OCI-LY7 (cell line): ENCODE measurements around the gene OGG1. TPM values are rescaled to one million over a fixed set of nuclear protein-coding genes. Genes with fewer than 3 reads are reported as not detected.

ENCODE experiments used
- BruUV-seq: library from RNA; stranded (reverse); fragments of 400-500 nt; replicated peaks from 2 replicates; lab custom pipeline; 2021; lab: Mats Ljungman, UMichigan
- CTCF ChIA-PET: fragments of 300-600 bp; sonication (Branson Sonifier 250); formaldehyde crosslinking; loops from one replicate; lab custom pipeline; 2022; ENCODE audit warnings: antibody characterized with exemption; ENCODE audit not compliant: unreplicated experiment; lab: Charles Lee
- POLR2A ChIA-PET: fragments of 300-600 bp; sonication (Branson Sonifier 250); formaldehyde crosslinking; loops from one replicate; lab custom pipeline; 2022; ENCODE audit warnings: antibody characterized with exemption; lab: Charles Lee
- DNase-seq: peaks from one replicate; pipeline ENCODE4 v3.0.0-alpha.2; 2015; ENCODE audit warnings: low spot score
- H2AFZ ChIP-seq: fragments of 200-600 bp; sonication (generic), shearing (Covaris generic); 2 replicates; pipeline ENCODE4 v1.6.1; 2014; ENCODE audit warnings: mild to moderate bottlenecking, antibody characterized with exemption, low read length, moderate library complexity
- H3K27ac ChIP-seq: fragments of 200-600 bp; sonication (generic); 2 replicates; pipeline ENCODE4 v1.5.1; 2014; ENCODE audit warnings: mixed run types, low read depth, mild to moderate bottlenecking, moderate library complexity, low read length, inconsistent platforms; ENCODE audit not compliant: poor library complexity, severe bottlenecking
- H3K36me3 ChIP-seq: fragments of 200-600 bp; sonication (generic); 2 replicates; pipeline ENCODE4 v1.6.1; 2014; ENCODE audit warnings: mild to moderate bottlenecking, antibody characterized with exemption, low read length, moderate library complexity, mixed read lengths; ENCODE audit not compliant: insufficient read depth
- H3K4me1 ChIP-seq: fragments of 200-600 bp; sonication (generic); 2 replicates; pipeline ENCODE4 v1.5.1; 2014; ENCODE audit warnings: mild to moderate bottlenecking, low read length; ENCODE audit not compliant: insufficient read depth, poor library complexity, severe bottlenecking
- H3K4me2 ChIP-seq: fragments of 200-600 bp; sonication (generic); 2 replicates; pipeline ENCODE4 v1.6.1; 2014; ENCODE audit warnings: mild to moderate bottlenecking, low read length
- H3K4me3 ChIP-seq: fragments of 200-600 bp; sonication (generic); 2 replicates; pipeline ENCODE4 v1.5.1; 2014; ENCODE audit warnings: mild to moderate bottlenecking, low read depth, low read length; ENCODE audit not compliant: poor library complexity, severe bottlenecking
- H3K79me2 ChIP-seq: fragments of 200-600 bp; sonication (generic); 2 replicates; pipeline ENCODE4 v1.6.1; 2016; ENCODE audit warnings: low read depth, mild to moderate bottlenecking, low read length, moderate library complexity, mixed read lengths; ENCODE audit not compliant: insufficient read depth
- H3K9me2 ChIP-seq: fragments of 200-600 bp; sonication (generic); 2 replicates; pipeline ENCODE4 v1.6.1; 2016; ENCODE audit warnings: mild to moderate bottlenecking, low read length, mixed read lengths; ENCODE audit not compliant: insufficient read depth
- H3K9me3 ChIP-seq: fragments of 200-600 bp; sonication (generic); 2 replicates; pipeline ENCODE4 v1.6.1; 2014; ENCODE audit warnings: mild to moderate bottlenecking, mixed run types, low read length, mixed read lengths
- H4K20me1 ChIP-seq: fragments of 200-600 bp; sonication (generic); 2 replicates; pipeline ENCODE4 v1.6.1; 2014; ENCODE audit warnings: mild to moderate bottlenecking, antibody characterized with exemption, low read length, moderate library complexity, mixed read lengths; ENCODE audit not compliant: insufficient read depth
- EZH2phosphoT487 ChIP-seq: fragments of 200-600 bp; sonication (generic); IDR thresholded peaks from 2 replicates; pipeline ENCODE4 v1.6.1; 2018; ENCODE audit warnings: low read depth, borderline replicate concordance, mild to moderate bottlenecking, mixed run types, antibody characterized with exemption, low read length, moderate library complexity, mixed read lengths
- intact Hi-C: fragments of 100-400 bp; cut with micrococcal nuclease; formaldehyde crosslinking; loops from one replicate; pipeline ENCODE4 v1.10.0; 2022; ENCODE audit not compliant: unreplicated experiment
- total RNA-seq, 2 experiments: library from RNA; depleted of rRNA in 1 of 2; stranded (reverse); fragments of >200 nt in 1 of 2; shearing (Covaris generic) in 1 of 2; gene quantifications; 2 replicates each; pipeline ENCODE4 v1.2.3, GENCODE V29; 2014 to 2022
- TF ChIP-seq, protein P1 (sequence below): fragments of 200-600 bp; sonication (generic); conservative IDR thresholded peaks from 2 replicates; pipeline ENCODE4 v1.5.1; 2014; ENCODE audit warnings: mild to moderate bottlenecking, antibody characterized with exemption, low read length, moderate library complexity, mixed read lengths

Gene OGG1
- total RNA-seq, 2 experiments from 2014 or later = 119 to 121 TPM

DNA sequence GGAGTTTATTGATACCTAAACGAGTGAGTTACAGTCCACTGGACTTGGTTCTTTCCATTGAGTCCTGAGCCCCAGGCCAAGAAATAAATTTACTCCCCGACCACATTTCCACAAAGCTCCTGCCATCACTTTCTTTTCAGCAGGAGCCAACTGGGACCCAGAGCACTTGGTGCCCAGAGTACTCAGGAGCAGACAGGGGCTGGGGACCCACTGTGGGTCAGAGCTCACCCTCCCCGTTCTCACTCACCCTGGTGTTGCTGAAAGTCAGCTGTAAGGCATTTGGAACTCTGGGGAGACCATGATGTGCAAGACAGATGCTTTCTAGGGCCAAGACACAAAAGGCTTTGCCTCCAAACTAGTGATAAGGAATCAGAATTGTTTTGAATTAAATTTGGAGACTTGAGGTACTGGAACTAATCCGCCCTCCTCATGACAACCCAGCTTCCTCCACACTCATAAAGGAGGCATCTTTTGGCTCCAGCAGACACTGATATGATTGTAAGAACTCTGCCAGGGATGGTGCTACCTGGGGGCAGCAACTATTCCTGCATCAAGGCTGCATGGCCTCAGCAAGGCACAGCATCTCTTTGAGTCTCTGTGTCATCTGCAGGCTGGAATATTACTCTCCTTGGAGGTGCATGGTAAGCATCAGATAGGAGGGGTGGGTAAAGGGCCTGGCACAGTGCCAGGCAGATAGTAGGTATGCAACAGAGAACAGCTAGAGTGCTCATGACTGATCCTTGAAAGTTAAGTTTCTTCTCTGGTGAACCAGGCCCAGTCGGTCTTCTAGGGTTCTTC lies 27.3 kb downstream of the OGG1 start:
- ChIA-PET POLR2A (interaction anchor here (0.5 kb wide), 2 partner anchors 16 to 111 kb away, joined by 3 read pairs; partner anchors contain the start of gene ARPC4), CTCF (no interaction called here)
- no peak for DNase-seq
- no peak overlapping the region for H3K4me2 ChIP-seq
- no peak overlapping the region for H2AFZ ChIP-seq
- TF ChIP-seq, protein P1, sequence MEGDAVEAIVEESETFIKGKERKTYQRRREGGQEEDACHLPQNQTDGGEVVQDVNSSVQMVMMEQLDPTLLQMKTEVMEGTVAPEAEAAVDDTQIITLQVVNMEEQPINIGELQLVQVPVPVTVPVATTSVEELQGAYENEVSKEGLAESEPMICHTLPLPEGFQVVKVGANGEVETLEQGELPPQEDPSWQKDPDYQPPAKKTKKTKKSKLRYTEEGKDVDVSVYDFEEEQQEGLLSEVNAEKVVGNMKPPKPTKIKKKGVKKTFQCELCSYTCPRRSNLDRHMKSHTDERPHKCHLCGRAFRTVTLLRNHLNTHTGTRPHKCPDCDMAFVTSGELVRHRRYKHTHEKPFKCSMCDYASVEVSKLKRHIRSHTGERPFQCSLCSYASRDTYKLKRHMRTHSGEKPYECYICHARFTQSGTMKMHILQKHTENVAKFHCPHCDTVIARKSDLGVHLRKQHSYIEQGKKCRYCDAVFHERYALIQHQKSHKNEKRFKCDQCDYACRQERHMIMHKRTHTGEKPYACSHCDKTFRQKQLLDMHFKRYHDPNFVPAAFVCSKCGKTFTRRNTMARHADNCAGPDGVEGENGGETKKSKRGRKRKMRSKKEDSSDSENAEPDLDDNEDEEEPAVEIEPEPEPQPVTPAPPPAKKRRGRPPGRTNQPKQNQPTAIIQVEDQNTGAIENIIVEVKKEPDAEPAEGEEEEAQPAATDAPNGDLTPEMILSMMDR = no peak
- TF ChIP-seq EZH2phosphoT487 = no peak
- no peak overlapping the region for H3K4me3 ChIP-seq
- no peaks in the 10 kb centered on the region for H3K9me2 ChIP-seq
- H3K9me3 ChIP-seq = no peaks in the 10 kb centered on the region
- peaks cover 20% of the 10 kb centered on the region for H3K36me3 ChIP-seq
- H3K4me1 ChIP-seq = peaks cover 41% of the 10 kb centered on the region
- intact Hi-C loops = no loop called here
- H3K79me2 ChIP-seq = no peaks in the 10 kb centered on the region
- H3K27ac ChIP-seq = no peak overlapping the region
- H4K20me1 ChIP-seq = no peaks in the 10 kb centered on the region
- no TSS peak for BruUV-seq

DNA sequence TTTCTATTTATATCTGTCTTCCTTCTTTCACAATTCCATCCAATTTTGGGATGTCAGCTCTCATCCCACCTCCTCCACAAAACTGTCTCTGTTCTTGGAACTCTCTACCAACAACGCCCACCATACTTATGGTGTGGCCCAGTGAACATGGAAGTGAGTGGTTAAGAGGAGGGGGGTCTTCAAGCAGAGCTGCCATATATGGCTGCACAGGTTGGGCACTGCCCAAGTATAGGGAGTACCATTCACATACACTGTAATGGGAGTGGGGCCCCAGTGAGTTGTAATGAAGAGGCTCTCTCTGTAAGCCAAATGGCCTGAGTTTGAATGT lies 27.9 kb downstream of the OGG1 start:
- ChIA-PET CTCF (no interaction called here), POLR2A (interaction anchor here (0.5 kb wide), 1 partner anchor 15 kb away, joined by 3 read pairs; the partner anchor contains the start of gene ARPC4)
- DNase-seq = no peak
- TF ChIP-seq, protein P1 = no peak
- no peak for TF ChIP-seq EZH2phosphoT487
- peaks cover 47% of the 10 kb centered on the region for H3K4me1 ChIP-seq
- no peaks in the 10 kb centered on the region for H3K9me3 ChIP-seq
- no peak overlapping the region for H2AFZ ChIP-seq
- H4K20me1 ChIP-seq = no peaks in the 10 kb centered on the region
- no peaks in the 10 kb centered on the region for H3K9me2 ChIP-seq
- BruUV-seq = no TSS peak
- no peaks in the 10 kb centered on the region for H3K79me2 ChIP-seq
- no peak overlapping the region for H3K27ac ChIP-seq
- no peak overlapping the region for H3K4me2 ChIP-seq
- no peak overlapping the region for H3K4me3 ChIP-seq
- peaks cover 23% of the 10 kb centered on the region for H3K36me3 ChIP-seq
- intact Hi-C loops = no loop called here
